ENCODE measurements around the gene GLOD4.

Gene GLOD4

GRCh38 chr17:740240-741017 lies 41.7 kb downstream of the GLOD4 start:
- TF ChIP-seq, protein P1, sequence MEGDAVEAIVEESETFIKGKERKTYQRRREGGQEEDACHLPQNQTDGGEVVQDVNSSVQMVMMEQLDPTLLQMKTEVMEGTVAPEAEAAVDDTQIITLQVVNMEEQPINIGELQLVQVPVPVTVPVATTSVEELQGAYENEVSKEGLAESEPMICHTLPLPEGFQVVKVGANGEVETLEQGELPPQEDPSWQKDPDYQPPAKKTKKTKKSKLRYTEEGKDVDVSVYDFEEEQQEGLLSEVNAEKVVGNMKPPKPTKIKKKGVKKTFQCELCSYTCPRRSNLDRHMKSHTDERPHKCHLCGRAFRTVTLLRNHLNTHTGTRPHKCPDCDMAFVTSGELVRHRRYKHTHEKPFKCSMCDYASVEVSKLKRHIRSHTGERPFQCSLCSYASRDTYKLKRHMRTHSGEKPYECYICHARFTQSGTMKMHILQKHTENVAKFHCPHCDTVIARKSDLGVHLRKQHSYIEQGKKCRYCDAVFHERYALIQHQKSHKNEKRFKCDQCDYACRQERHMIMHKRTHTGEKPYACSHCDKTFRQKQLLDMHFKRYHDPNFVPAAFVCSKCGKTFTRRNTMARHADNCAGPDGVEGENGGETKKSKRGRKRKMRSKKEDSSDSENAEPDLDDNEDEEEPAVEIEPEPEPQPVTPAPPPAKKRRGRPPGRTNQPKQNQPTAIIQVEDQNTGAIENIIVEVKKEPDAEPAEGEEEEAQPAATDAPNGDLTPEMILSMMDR (IDR thresholded peaks at IDR 0.05; ENCODE audit: borderline replicate concordance, control extremely low read depth, extremely low read depth, insufficient read depth, missing control alignments) = no peak
- peak; percentile 74 for DNase-seq (ENCODE audit: low spot score)

DNA sequence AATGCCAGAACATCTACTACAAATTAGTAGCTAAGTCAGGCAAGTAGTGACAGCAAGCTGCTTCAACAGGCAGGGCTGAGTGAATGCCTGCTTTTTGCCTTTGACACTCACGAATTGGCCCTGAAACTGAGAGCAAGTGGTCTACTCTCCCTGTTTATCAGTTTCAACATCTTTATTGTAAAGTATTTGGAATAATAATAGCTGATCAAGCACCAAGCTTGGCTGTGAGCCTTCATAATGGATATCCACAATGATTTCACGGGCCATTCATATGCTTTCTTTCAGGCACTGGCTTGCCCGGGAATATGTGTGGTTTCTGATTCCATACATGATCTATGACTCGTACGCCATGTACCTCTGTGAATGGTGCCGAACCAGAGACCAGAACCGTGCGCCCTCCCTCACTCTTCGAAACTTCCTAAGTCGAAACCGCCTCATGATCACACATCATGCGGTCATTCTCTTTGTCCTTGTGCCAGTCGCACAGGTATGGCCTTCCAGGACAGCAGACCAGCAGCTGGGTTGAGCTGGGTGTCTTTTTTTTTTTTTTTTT lies 44.4 kb downstream of the GLOD4 start:
- TF ChIP-seq, protein P1 (IDR thresholded peaks at IDR 0.05; ENCODE audit: borderline replicate concordance, control extremely low read depth, extremely low read depth, insufficient read depth, missing control alignments) = no peak
- DNase-seq (ENCODE audit: low spot score) = no peak
- in situ Hi-C loops (cut with MboI; ENCODE audit: low sequenced_read_pairs, unreplicated experiment) = no loop called here

More at GRCh38 chr17:740240-741017, 41.7 kb downstream of the GLOD4 start:
- in situ Hi-C loops (cut with MboI; ENCODE audit: low sequenced_read_pairs, unreplicated experiment) = no loop called here

DNA sequence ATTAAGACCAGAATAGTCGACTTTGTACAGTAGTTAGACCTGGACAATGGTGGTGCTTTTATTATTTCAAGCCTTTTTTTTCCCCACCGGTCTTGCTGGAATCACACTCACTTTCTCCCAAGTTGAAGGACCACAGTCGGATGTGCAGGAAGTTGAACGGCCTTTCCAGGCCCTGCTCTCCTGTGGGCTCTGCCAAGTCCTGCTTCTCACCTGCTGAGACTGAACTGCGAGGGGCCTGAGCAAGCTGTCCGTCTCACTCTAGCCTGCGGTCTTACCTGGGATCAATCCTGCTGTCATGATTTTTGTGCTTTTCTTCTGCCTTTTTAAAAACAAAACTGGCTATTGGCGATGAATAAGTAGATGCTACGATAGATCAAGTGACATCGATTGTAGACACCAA lies 48.3 kb downstream of the GLOD4 start:
- in situ Hi-C loops (cut with MboI; ENCODE audit: low sequenced_read_pairs, unreplicated experiment) = no loop called here
- TF ChIP-seq, protein P1 (IDR thresholded peaks at IDR 0.05; ENCODE audit: borderline replicate concordance, control extremely low read depth, extremely low read depth, insufficient read depth, missing control alignments) = no peak
- DNase-seq (ENCODE audit: low spot score) = no peak

DNA sequence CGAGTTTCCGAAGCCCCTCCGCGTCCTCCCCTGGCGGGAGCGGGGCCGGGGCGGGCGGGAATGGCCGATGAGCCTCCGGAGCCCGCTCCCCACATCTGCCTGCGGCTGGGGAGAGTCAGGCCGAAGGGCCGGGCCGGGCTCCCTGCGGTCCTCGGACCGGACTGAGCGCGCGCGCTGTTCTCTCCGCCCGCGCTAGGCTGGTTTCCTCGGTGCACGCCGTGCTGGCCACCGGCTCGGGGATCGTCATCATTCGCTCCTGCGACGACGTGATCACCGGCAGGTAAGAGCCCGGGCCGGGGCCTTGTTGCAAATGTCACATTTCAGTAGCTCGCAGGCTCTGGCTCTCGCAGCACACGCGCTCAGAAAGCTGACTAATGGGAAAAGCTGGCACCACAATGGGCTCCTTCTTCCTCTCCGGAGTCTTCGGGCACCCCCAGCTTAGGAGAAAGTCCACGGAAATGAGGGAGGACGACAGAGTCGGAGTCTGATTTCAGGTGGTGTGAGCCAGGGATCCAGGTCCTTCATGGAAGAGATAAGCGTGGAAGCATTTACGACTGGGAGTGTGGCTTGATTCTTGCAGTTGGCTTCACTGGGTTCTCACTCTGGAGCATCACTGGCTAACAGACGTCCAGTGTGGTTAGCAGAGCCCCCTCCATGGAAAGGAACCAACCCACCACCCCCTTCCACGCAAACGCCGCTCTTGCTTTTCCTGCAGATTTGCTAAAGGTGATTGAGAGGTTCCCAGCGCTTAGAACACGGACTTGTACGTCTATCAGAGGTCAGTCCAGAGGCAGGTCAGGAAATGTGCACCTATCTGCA lies 49.0 kb downstream of the GLOD4 start:
- peak; percentile 65 for DNase-seq (ENCODE audit: low spot score)
- in situ Hi-C loops (cut with MboI; ENCODE audit: low sequenced_read_pairs, unreplicated experiment) = no loop called here
- TF ChIP-seq, protein P1 (IDR thresholded peaks at IDR 0.05; ENCODE audit: borderline replicate concordance, control extremely low read depth, extremely low read depth, insufficient read depth, missing control alignments) = no peak

DNA sequence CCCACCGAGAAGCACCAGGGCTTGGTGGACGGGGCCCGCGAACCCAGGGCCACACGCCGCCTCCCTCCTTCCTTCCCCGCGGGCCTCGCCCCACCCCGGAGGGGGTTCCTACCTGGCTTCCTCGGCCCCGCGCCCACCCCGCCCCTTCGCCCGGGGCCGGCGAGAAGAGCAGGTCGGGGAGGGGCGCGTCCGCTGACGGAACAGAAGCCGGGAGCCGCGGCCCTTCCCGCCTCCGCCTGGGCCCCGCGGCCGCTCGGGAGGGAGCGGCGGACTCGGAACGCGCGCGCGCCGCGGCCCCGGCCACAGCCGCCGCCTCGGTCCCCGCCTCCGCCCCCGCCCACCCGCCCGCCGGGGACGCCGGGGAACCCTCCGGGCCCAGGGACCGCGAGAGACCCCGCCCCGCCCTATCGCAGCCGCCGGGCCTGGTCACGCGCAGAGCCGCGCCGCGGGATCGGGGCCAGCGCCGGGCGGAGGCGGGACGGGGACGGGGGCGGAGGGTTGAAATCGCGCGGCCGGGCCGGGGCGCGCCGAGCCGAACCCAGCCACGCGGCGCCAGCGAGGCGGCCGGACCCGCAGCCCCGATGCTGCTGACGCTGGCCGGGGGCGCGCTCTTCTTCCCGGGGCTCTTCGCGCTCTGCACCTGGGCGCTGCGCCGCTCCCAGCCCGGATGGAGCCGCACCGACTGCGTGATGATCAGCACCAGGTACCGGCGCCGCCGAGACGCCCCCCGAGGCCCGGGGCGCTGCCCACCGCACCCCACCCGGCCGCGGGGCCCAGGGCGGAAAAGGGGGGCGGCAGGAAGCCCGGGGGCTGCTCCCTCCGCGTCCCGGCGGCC lies 49.8 kb downstream of the GLOD4 start, which contains the start of gene TLCD3A:
Gene TLCD3A, plus strand, starts transcription at position 530 of the 835 bp plus-strand sequence. Its CDS starts 52 bp downstream, at position 582.
- in situ Hi-C loops (cut with MboI; ENCODE audit: low sequenced_read_pairs, unreplicated experiment) = no loop called here
- TF ChIP-seq, protein P1 (IDR thresholded peaks at IDR 0.05; ENCODE audit: borderline replicate concordance, control extremely low read depth, extremely low read depth, insufficient read depth, missing control alignments) = no peak
- DNase-seq (ENCODE audit: low spot score) = peak; percentile 88
